Smooth muscle cell (in vitro differentiated cells): Measurements from ENCODE around the gene BTBD9. TPM values are rescaled to one million over a fixed set of nuclear protein-coding genes. Genes with fewer than 3 reads are reported as not detected.

Source experiments
- DNase-seq: peaks from one replicate; lab custom pipeline; 2025; ENCODE audit not compliant: unreplicated experiment; lab: John Stamatoyannopoulos, UW
- H2AFZ ChIP-seq: fragments of 200-600 bp; sonication (generic); 2 replicates; pipeline ENCODE4 v1.6.0; 2016; ENCODE audit warnings: antibody characterized with exemption, low read depth, mild to moderate bottlenecking
- H3F3A ChIP-seq: fragments of 200-600 bp; sonication (generic); 2 replicates; pipeline ENCODE4 v1.6.0; 2017; ENCODE audit warnings: antibody characterized with exemption, low read depth
- H3K27ac ChIP-seq: fragments of 200-600 bp; sonication (generic); 2 replicates; pipeline ENCODE4 v1.5.1; 2016; ENCODE audit warnings: low read depth, mild to moderate bottlenecking
- H3K27me3 ChIP-seq: fragments of 200-600 bp; sonication (generic); 2 replicates; pipeline ENCODE4 v1.6.1; 2016; ENCODE audit warnings: low read depth, mild to moderate bottlenecking
- H3K36me3 ChIP-seq: fragments of 200-600 bp; sonication (generic); 2 replicates; pipeline ENCODE4 v1.5.1; 2016; ENCODE audit warnings: low read depth
- H3K4me1 ChIP-seq: fragments of 200-600 bp; sonication (generic); 2 replicates; pipeline ENCODE4 v1.5.1; 2016; ENCODE audit warnings: low read depth
- H3K4me2 ChIP-seq: fragments of 200-600 bp; sonication (generic); 2 replicates; pipeline ENCODE4 v1.6.0; 2016; ENCODE audit warnings: mild to moderate bottlenecking
- H3K4me3 ChIP-seq: fragments of 200-600 bp; sonication (generic); 2 replicates; pipeline ENCODE4 v1.5.1; 2016; ENCODE audit warnings: mild to moderate bottlenecking
- H3K79me2 ChIP-seq: fragments of 200-600 bp; sonication (generic); 2 replicates; pipeline ENCODE4 v1.6.0; 2016; ENCODE audit warnings: low read depth, mild to moderate bottlenecking
- H3K9ac ChIP-seq: fragments of 200-600 bp; sonication (generic); 2 replicates; pipeline ENCODE4 v1.6.0; 2016; ENCODE audit warnings: low read depth
- H3K9me3 ChIP-seq: fragments of 200-600 bp; sonication (generic); replicated peaks from 2 replicates; pipeline ENCODE4 v1.5.1; 2016; ENCODE audit warnings: low read depth
- H4K20me1 ChIP-seq: fragments of 200-600 bp; sonication (generic); 2 replicates; pipeline ENCODE4 v1.6.0; 2016; ENCODE audit warnings: low read depth
- CTCF ChIP-seq: fragments of 200-600 bp; sonication (generic); IDR thresholded peaks from 2 replicates; pipeline ENCODE4 v1.5.1; 2017; ENCODE audit warnings: borderline replicate concordance, mild to moderate bottlenecking, antibody characterized with exemption; ENCODE audit not compliant: insufficient read depth, poor library complexity, severe bottlenecking
- whole genome bisulfite sequencing: methylation state at CpG from one replicate; pipeline ENCODE4 v1.1.7; 2016; ENCODE audit warnings: low lambda C conversion rate; 5-methylcytosine and 5-hydroxymethylcytosine counted together
- polyA plus RNA-seq: library from polyadenylated mRNA; unstranded; fragments of >200 nt; fragmentation: Nextera tagmentation; extraction: Ambion mirVana; gene quantifications from 2 replicates; pipeline ENCODE4 v1.2.1, GENCODE V29; 2016
- total RNA-seq: library from RNA; depleted of rRNA; stranded (reverse); fragments of >200 nt; gene quantifications from 2 replicates; pipeline ENCODE4 v1.2.3, GENCODE V29; 2014

Gene BTBD9
- total and polyA plus RNA-seq, 2 experiments from 2014 or later: 5.6 to 12.5 TPM

- Histone ChIP-seq H3K36me3 (no peaks in the 10 kb centered on the region), H3K4me3 (no peak overlapping the region), H3K9me3 (no peaks in the 10 kb centered on the region), H4K20me1 (no peaks in the 10 kb centered on the region), H3K27ac (no peak overlapping the region), H2AFZ (no peak overlapping the region), H3K4me1 (peaks cover 13% of the 10 kb centered on the region), H3K9ac (no peak overlapping the region), H3K27me3 (peaks cover 3% of the 10 kb centered on the region), H3F3A (no peaks in the 10 kb centered on the region), H3K4me2 (no peak overlapping the region), H3K79me2 (no peaks in the 10 kb centered on the region)
- DNase-seq: no peak
- no peak for TF ChIP-seq CTCF
- WGBS: 73% methylated on average over 5 of the region's 5 CpGs
These were observed 447.2 kb downstream of the BTBD9 start for GRCh38 chr6:38192487-38192886.

- Histone ChIP-seq H3K4me2 (no peak overlapping the region), H3K79me2 (no peaks in the 10 kb centered on the region), H3K27ac (no peak overlapping the region), H3K4me1 (peaks cover 13% of the 10 kb centered on the region), H3K27me3 (peaks cover 3% of the 10 kb centered on the region), H3K36me3 (no peaks in the 10 kb centered on the region), H3K4me3 (no peak overlapping the region), H2AFZ (no peak overlapping the region), H3K9me3 (no peaks in the 10 kb centered on the region), H3K9ac (no peak overlapping the region), H3F3A (no peaks in the 10 kb centered on the region), H4K20me1 (no peaks in the 10 kb centered on the region)
- TF ChIP-seq CTCF: no peak
- no peak for DNase-seq
- WGBS: 72% methylated on average over 9 of the region's 9 CpGs
These were observed 447.7 kb downstream of the BTBD9 start for GRCh38 chr6:38192011-38192410.

GRCh38 chr6:38191418-38191817 lies 448.3 kb downstream of the BTBD9 start:
- H3K27me3 ChIP-seq: peaks cover 3% of the 10 kb centered on the region
- no peak overlapping the region for H3K9ac ChIP-seq
- H3K27ac ChIP-seq: no peak overlapping the region
- H2AFZ ChIP-seq: no peak overlapping the region
- H3K36me3 ChIP-seq: no peaks in the 10 kb centered on the region
- no peaks in the 10 kb centered on the region for H3F3A ChIP-seq
- H3K4me2 ChIP-seq: no peak overlapping the region
- H4K20me1 ChIP-seq: no peaks in the 10 kb centered on the region
- H3K9me3 ChIP-seq: no peaks in the 10 kb centered on the region
- H3K79me2 ChIP-seq: no peaks in the 10 kb centered on the region
- peaks cover 13% of the 10 kb centered on the region for H3K4me1 ChIP-seq
- DNase-seq: no peak
- TF ChIP-seq CTCF: no peak
- H3K4me3 ChIP-seq: no peak overlapping the region
- WGBS: 84% methylated on average over 9 of the region's 9 CpGs

GRCh38 chr6:38188677-38189335 lies 450.9 kb downstream of the BTBD9 start:
- H3K9ac ChIP-seq: no peak overlapping the region

More at GRCh38 chr6:38188677-38189335, 450.9 kb downstream of the BTBD9 start:
- TF ChIP-seq CTCF: no peak
- no peak for DNase-seq
- Histone ChIP-seq H3K4me2 (no peak overlapping the region), H3F3A (no peaks in the 10 kb centered on the region), H3K27ac (no peak overlapping the region), H3K36me3 (no peaks in the 10 kb centered on the region), H3K79me2 (no peaks in the 10 kb centered on the region), H3K4me1 (peaks cover 13% of the 10 kb centered on the region), H3K4me3 (no peak overlapping the region), H4K20me1 (no peaks in the 10 kb centered on the region), H3K9me3 (no peaks in the 10 kb centered on the region), H3K27me3 (peaks cover 3% of the 10 kb centered on the region), H2AFZ (no peak overlapping the region)
- 99% methylated on average over 14 of the region's 14 CpGs for WGBS
